ENCODE data around the gene MUCL3.
"Not testable (repeated sequence)": the region's sequence is repeated elsewhere in the genome, so short reads cannot be mapped to it uniquely, and the experiment has no call there.

MUCL3 gene

GRCh38 chr6:30974490-30975252 lies 33.9 kb downstream of the MUCL3 start:
- no peak for DNase-seq

- no peak for DNase-seq
These were observed 38.4 kb downstream of the MUCL3 start for GRCh38 chr6:30979141-30979540.

GRCh38 chr6:30979690-30980089 lies 38.9 kb downstream of the MUCL3 start:
- DNase-seq, result no peak

- no peak for DNase-seq
These were observed 41.4 kb downstream of the MUCL3 start for GRCh38 chr6:30981942-30982772.

GRCh38 chr6:30983439-30983838 lies 42.7 kb downstream of the MUCL3 start, which contains the start of gene MUC21:
MUC21 (plus strand) TSS chr6:30983718; CDS start chr6:30983959, 241 bp downstream.
- no peak for DNase-seq

- no peak for DNase-seq
These were observed 44.7 kb downstream of the MUCL3 start for GRCh38 chr6:30985490-30985889.

- DNase-seq, result no peak
These were observed 46.5 kb downstream of the MUCL3 start for GRCh38 chr6:30987304-30987703.

- DNase-seq, result no peak
These were observed 47.5 kb downstream of the MUCL3 start for GRCh38 chr6:30988209-30988825.

- DNase-seq, result peak in 1 of 58 donors; percentile 7
These were observed 49.8 kb downstream of the MUCL3 start for GRCh38 chr6:30990422-30991086.

- no peak for DNase-seq
These were observed 51.1 kb downstream of the MUCL3 start for GRCh38 chr6:30991891-30992290.

GRCh38 chr6:30997301-30997700 lies 56.5 kb downstream of the MUCL3 start:
- no peak for DNase-seq

- no peak for DNase-seq
These were observed 58.0 kb downstream of the MUCL3 start for GRCh38 chr6:30998785-30999184.

GRCh38 chr6:31000067-31000860 lies 59.5 kb downstream of the MUCL3 start:
- not testable (repeated sequence) for DNase-seq

- DNase-seq, result no peak
These were observed 60.6 kb downstream of the MUCL3 start for GRCh38 chr6:31001281-31001888.

- no peak for DNase-seq
These were observed 61.7 kb downstream of the MUCL3 start for GRCh38 chr6:31002471-31002870.
